ENCODE data around the gene DDX43. TPM values are rescaled to one million over a fixed set of nuclear protein-coding genes. Genes with fewer than 3 reads are reported as not detected.

The DDX43 gene
- total RNA-seq, 1 donor from 2014 or later: not detected

GRCh38 chr6:73413102-73413501 lies 18.5 kb downstream of the DDX43 start:
- Mint-ChIP-seq H3K9me3 (no peaks in the 10 kb centered on the region), H3K27ac (no peak overlapping the region), H3K4me3 (no peak overlapping the region), H3K27me3 (no peaks in the 10 kb centered on the region), H3K4me1 (ENCODE audit: unreplicated experiment) (no peaks in the 10 kb centered on the region), H3K36me3 (no peaks in the 10 kb centered on the region)
- TF ChIP-seq CTCF (conservative IDR thresholded peaks at IDR 0.05): no peak
- DNase-seq (ENCODE audit: extremely low spot score, unreplicated experiment): no peak

GRCh38 chr6:73418081-73418741 lies 23.6 kb downstream of the DDX43 start:
- no peak overlapping the region for H3K4me3 Mint-ChIP-seq
- no peak for TF ChIP-seq CTCF (conservative IDR thresholded peaks at IDR 0.05)
- no peaks in the 10 kb centered on the region for H3K4me1 Mint-ChIP-seq (ENCODE audit: unreplicated experiment)
- no peaks in the 10 kb centered on the region for H3K27me3 Mint-ChIP-seq
- DNase-seq (ENCODE audit: extremely low spot score, unreplicated experiment): no peak
- no peaks in the 10 kb centered on the region for H3K36me3 Mint-ChIP-seq
- H3K9me3 Mint-ChIP-seq: no peaks in the 10 kb centered on the region
- no peak overlapping the region for H3K27ac Mint-ChIP-seq

- Mint-ChIP-seq H3K36me3 (no peaks in the 10 kb centered on the region), H3K27me3 (no peaks in the 10 kb centered on the region), H3K4me3 (no peak overlapping the region), H3K4me1 (ENCODE audit: unreplicated experiment) (no peaks in the 10 kb centered on the region), H3K9me3 (no peaks in the 10 kb centered on the region), H3K27ac (no peak overlapping the region)
- no peak for DNase-seq (ENCODE audit: extremely low spot score, unreplicated experiment)
- no peak for TF ChIP-seq CTCF (conservative IDR thresholded peaks at IDR 0.05)
Observed at GRCh38 chr6:73421534-73421933, 26.9 kb downstream of the DDX43 start.

GRCh38 chr6:73435236-73435635 lies 40.6 kb downstream of the DDX43 start:
- Mint-ChIP-seq H3K27me3 (no peaks in the 10 kb centered on the region), H3K27ac (no peak overlapping the region), H3K4me1 (ENCODE audit: unreplicated experiment) (no peaks in the 10 kb centered on the region), H3K9me3 (no peaks in the 10 kb centered on the region), H3K36me3 (no peaks in the 10 kb centered on the region), H3K4me3 (no peak overlapping the region)
- no peak for TF ChIP-seq CTCF (conservative IDR thresholded peaks at IDR 0.05)
- no peak for DNase-seq (ENCODE audit: extremely low spot score, unreplicated experiment)

GRCh38 chr6:73443555-73443954 lies 48.9 kb downstream of the DDX43 start:
- DNase-seq (ENCODE audit: extremely low spot score, unreplicated experiment): no peak
- H3K4me3 Mint-ChIP-seq: no peak overlapping the region
- no peaks in the 10 kb centered on the region for H3K4me1 Mint-ChIP-seq (ENCODE audit: unreplicated experiment)
- no peak overlapping the region for H3K27ac Mint-ChIP-seq
- no peak for TF ChIP-seq CTCF (conservative IDR thresholded peaks at IDR 0.05)
- H3K36me3 Mint-ChIP-seq: no peaks in the 10 kb centered on the region
- no peaks in the 10 kb centered on the region for H3K9me3 Mint-ChIP-seq
- H3K27me3 Mint-ChIP-seq: peaks cover 5% of the 10 kb centered on the region
